ACHN (cell line): ENCODE data around the gene FCSK.

Experiments used
- DNase-seq: peaks from one replicate; pipeline ENCODE4 v3.0.0-alpha.2; 2015
- in situ Hi-C: cut with HindIII; loops from 2 replicates; pipeline ENCODE4 v1.10.0; 2017; ENCODE audit warnings: low sequenced_read_pairs, low pct_ligation_motif_present, low pct_unique_long_range_greater_than_20kb

FCSK gene

DNA sequence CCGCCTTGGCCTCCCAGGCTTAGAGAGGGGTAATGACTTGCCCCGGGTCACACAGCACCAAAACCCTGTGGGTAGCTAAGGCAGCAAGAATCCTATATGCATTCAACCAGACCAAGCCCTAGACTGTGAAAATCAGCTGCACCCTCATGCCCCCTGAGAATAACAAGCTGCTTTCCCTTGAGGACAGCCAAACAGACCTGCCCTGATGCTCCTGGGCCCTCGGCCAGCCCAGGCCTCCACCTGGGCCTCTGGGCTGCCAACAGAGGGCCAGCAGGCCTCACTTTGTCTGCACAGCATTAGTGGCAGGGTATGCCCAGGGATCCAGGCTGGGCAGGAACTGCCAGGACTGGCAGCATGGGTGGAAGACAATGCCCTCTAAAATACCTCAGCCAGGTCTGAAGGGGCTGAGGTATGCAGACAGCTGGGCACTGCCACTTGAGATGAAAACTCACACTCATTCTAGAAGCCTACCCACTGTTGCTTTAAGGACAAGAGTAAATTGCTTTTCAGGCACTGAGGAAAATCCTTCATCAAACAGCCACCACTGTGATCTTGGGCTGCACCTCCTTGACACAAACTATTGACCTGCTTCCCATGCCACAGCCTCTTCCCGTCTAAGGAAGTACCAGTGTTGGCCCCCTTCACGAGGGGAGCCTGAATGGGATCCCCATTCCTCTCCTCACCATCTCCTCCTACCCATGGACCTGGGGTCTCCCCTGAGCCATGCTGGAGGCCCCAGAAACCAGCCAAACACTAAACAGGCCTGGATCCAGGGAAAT lies 24.3 kb upstream of the FCSK start:
- DNase-seq = no peak

GRCh38 chr16:70430667-70431536 lies 23.5 kb upstream of the FCSK start:
- no peak for DNase-seq
- in situ Hi-C loops = no loop called here

More for the DNA sequence above, 24.3 kb upstream of the FCSK start:
- in situ Hi-C loops = no loop called here

GRCh38 chr16:70432356-70432722 lies 22.1 kb upstream of the FCSK start:
- no peak for DNase-seq
- in situ Hi-C loops = no loop called here

- no peak for DNase-seq
- in situ Hi-C loops = no loop called here
These were observed 21.5 kb upstream of the FCSK start for GRCh38 chr16:70432723-70433457.

DNA sequence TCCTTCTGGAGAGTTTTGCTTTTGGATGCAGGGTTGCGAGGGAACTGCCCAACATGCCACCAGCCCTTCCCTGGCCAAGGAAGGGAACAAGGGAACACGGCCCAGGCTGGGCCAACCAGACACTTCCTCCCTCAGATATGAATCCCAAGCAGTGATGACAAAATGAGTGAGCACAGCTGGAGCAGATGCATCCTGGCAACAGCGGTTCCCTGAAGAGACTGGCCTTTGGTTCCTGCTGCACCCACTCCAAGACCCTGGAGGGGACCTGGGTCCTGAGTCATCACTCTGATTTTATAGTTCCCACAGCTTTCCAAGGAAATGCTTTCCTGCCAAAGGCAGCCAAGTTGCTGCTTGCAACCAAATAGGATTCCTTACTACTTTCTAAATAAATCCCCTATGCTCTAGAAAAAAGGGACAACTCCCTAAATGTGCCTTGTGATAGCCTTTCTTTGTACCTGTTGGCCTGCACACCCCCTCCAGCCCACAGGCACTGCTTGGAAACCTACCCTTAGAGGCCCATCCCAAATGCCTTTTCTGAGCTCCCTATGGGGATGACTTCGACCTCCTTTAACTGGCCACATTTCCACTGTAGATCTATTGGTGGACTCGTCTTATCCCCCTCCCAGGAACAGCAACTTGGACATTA lies 20.8 kb upstream of the FCSK start:
- no peak for DNase-seq

GRCh38 chr16:70434484-70435260 lies 19.7 kb upstream of the FCSK start:
- in situ Hi-C loops = no loop called here
- DNase-seq = no peak

More for the DNA sequence above, 20.8 kb upstream of the FCSK start:
- in situ Hi-C loops = no loop called here

- DNase-seq = no peak
- in situ Hi-C loops = no loop called here
These were observed 17.3 kb upstream of the FCSK start for GRCh38 chr16:70437017-70437581.

DNA sequence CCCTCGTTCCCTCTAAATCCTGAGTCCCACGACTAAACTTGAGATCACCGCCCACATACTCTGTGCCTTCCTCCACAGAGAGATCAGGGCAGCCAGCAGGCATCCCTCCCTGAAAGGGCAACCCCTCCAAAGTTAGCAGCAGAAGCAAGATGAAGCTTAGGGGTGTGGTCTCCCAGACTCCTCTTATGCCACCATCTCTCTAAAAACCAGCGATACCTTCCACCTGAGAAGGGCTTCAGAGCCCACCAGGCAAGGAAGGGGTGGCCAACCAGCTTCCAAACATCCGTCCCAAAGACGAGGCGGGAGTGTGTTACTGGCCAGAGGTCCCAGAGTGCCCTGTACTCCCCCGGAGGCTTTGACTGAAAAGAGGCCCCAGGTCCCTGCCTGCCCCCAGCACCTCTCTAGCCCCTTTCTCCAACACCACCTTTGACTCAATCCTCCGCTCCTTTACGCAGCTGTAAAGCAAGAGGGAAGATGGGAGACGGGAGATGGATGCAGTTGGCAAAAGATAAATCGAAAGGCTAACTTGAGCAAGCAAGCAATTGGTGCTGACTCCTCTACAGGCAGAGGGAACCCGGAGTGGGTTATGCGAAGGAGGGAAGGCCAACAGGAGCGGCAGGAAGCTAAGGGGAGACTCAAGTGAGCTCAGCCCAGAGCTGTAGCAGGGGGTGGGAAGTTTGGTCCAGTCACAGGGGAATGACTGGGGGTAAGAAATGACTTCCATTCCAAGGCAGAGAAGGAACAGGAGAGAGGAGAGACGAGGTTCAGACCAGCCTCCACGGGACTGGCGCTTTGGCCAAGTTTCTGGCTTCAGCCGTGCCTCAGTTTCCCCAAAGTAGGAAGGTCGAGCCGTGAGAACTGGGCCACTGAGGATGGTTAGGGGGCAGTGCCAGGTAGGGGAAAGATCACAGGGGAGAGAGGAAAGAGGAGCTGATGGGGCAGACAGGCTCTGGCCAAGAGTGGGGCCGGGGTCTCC lies 16.5 kb upstream of the FCSK start:
- DNase-seq = peak; percentile 59
- in situ Hi-C loops = no loop called here

GRCh38 chr16:70438585-70438968 lies 15.8 kb upstream of the FCSK start:
- in situ Hi-C loops = no loop called here
- no peak for DNase-seq

- in situ Hi-C loops = no loop called here
- peak; percentile 98 for DNase-seq
These were observed 15.2 kb upstream of the FCSK start, which contains the start of gene ST3GAL2 for GRCh38 chr16:70438969-70439862. Gene ST3GAL2 (minus strand): TSS chr16:70439100. CDS start chr16:70398530, 40,570 bp downstream.

- in situ Hi-C loops = no loop called here
- no peak for DNase-seq
These were observed 14.2 kb upstream of the FCSK start for GRCh38 chr16:70440009-70440692.

GRCh38 chr16:70441406-70441990 lies 12.9 kb upstream of the FCSK start:
- DNase-seq = no peak
- in situ Hi-C loops = no loop called here

DNA sequence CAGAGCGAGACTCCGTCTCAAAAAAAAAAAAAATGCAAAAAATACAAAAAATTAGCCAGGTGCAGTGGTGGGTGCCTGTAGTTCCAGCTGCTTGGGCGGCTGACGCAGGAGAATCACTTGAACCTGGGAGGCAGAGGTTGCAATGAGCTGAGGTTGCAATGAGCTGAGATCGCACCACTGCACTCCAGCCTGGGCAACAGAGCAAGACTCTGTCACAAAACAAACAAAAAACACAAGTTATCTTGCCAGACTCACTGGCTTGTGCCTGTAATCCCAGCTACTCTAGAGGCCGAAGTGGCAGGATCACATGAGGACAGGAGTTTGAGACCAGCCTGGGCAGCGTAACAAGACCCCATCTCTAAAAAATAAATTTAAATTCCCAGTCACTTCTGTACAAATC lies 12.1 kb upstream of the FCSK start:
- in situ Hi-C loops = no loop called here
- DNase-seq = no peak

- in situ Hi-C loops = no loop called here
- DNase-seq = no peak
These were observed 9.9 kb upstream of the FCSK start for GRCh38 chr16:70444249-70445063.
